Right ventricle myocardium inferior (tissue), 1 donor: ENCODE measurements around the gene IRF7. TPM values are rescaled to one million over a fixed set of nuclear protein-coding genes. Genes with fewer than 3 reads are reported as not detected.
A peak's percentile ranks its signal among the peaks of the same experiment; 100 is the strongest.

ENCODE experiments used
- ATAC-seq: fragments of 200-7000 bp; cut with Tn5 transposase; one replicate; pipeline ENCODE4 v1.9.1; 2020; ENCODE audit warnings: mild to moderate bottlenecking, moderate library complexity
- DNase-seq: peaks from one replicate; pipeline ENCODE4 v3.0.0; 2021; ENCODE audit errors: missing footprints
- intact Hi-C: fragments of 100-400 bp; cut with DNase I; formaldehyde crosslinking; loops from one replicate; pipeline ENCODE4 v1.11.0; 2022
- total RNA-seq: library from RNA; stranded (reverse); fragmentation: NEBNext Ultra II Directional; extraction: Animal tissue kit (Norgen Biotek cat#: 25700); gene quantifications from one replicate; pipeline ENCODE4 v1.2.1, GENCODE V29; 2021
- donor health status: DM: no; HTN: yes; CAD: no; lungs with severe emphysema.

Gene IRF7
- total RNA-seq, 1 donor from 2014 or later = 13.2 TPM

DNA sequence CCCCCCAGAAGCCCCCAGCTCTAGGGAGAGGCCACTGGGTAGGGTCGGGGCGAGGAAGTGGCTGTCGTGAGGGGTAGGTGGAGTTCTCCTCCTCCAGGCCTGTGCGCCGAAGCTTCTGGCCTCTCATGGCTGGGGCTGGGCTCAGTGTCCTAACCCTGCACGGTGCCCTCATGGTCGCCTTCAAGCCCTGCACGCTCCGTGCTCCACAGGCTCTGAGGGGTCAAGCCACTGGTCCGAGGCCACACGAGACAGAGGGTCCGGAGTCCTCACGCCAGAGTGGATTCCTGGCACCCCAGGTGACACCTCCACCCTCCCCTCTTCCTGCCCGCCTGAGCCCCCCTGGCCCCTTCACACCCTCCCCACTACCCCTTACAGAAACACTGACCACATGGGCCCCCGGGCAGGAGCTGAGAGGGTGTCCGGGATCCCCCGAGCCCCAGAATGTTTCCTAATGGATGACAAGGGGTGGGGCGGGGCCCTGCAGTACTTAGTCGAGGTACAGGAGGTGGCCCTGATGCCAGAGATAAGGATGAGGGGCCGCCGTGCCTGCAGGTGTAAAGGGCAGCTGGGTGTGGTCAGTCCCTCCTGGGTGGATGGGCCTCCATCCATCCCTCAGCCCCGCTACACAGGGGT is 10.0 kb upstream of the IRF7 start:
- intact Hi-C loops = loop anchor here (5.0 kb wide), 1 partner anchor 68 kb away; no protein-coding TSS in a partner anchor
- peak; percentile 43 for DNase-seq
- ATAC-seq = no peak

DNA sequence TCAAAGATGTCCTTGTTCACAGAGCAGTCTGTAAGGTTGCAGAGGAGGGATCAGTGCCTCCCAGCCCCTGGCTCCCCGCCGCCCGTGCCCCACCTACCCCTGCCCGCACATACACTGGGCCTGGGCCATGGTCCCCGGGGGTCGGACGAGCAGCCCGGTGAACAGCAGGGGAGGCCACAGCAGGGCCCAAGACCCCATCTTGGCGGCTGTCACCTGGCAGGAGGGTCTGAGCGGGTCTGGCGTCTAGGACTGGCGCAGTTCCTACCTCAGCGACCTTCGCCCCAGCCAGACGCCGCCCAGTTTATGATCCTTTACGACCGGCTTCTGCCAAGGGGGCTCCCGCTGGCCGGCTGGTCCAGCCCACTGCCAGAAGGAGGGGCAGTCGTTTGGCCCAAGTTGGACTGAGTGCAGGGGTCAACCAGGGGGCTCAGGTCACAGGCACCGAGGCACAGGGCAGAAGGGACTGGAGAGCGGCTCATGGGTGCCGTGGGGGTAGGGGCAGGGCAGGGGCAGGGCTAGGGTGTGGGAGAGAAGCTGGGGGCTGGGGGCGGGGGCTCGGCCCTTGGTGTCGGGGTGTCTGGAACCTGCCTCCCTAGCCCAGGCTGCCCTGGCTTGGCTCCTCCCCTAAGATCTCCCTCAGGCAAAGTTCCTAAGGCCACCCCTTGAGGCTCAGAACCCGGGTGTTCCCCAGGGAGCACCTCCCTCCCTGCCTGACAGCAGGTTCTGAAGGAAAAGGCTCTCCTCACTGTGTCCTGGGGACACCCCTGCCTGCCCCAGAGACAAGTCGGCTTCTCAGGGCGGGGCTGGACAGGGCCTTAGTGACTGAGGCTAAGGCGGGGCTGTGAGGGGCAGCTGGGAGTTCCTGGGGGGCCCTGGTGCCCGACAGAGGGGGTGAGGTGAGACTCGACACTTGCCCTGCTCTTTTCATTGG is 9.2 kb upstream of the IRF7 start, which contains the start of gene CDHR5:
CDHR5 (minus strand) TSS at position 251 of the 931 bp plus-strand sequence; CDS start at position 198, 53 bp downstream.
- DNase-seq (peak; percentile 49), ATAC-seq (no peak)
- intact Hi-C loops = loop anchor here (5.0 kb wide), 1 partner anchor 68 kb away; no protein-coding TSS in a partner anchor

DNA sequence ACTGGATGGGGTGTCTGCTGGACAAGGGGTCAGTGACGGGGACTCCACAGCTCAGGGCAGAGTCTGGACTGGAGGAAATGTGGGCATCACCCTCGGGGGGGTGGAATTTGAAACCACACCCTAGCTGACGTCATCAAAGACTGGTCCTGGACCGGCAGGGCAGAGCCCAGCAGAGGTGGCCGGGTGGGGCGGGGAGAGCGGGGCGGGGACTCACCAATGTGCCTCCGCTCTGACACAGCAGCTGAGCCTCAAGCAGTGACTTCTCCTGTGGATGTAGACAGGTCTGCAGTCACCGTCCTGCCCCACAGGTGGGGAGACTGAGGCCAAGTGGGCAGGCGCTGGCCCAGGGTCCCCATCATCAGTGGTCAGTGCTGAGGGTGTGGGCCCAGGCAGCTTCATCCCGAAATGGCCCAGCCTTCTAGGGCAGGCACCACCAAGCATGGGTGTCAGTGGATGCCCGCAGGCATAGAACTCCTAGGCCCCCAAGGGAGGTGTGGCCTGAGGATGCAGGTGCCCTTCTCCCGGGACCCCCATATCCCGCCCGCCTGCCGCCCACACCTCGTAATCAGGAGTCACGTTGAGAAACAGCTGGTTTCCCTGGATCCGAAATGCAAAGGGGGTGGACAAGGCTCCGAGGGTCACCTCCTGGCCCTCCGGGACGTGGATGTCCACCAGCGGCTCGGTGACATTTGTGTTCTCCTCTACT is 8.4 kb upstream of the IRF7 start:
- intact Hi-C loops = no loop called here
- DNase-seq = no peak
- ATAC-seq = no peak

DNA sequence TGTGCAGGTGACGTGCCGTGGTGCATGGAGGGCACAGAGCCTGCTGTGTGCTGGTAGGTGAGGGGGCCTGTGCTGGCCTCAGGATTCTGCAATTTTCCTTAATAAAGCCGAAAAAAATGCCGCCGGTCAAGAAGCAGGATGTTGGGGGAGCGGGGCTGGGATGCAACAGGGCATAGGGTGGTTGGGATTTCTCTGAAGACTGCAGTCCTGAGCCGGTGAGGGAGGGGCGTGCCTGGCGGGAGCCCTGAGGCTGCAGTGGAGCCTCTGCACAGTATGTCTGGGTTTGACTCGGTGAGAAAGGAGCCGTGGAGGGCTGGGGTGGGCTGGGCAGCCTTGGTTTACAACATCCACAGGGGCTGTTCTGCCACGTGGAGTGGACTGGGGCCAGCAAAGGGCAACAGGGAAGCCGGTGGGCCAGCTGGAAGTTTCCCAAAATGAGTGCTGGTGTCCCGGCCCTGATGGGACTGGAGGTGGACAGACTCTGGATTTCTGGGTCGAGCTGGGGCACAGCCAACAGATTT is 7.7 kb upstream of the IRF7 start:
- ATAC-seq (no peak), DNase-seq (no peak)
- intact Hi-C loops = no loop called here

DNA sequence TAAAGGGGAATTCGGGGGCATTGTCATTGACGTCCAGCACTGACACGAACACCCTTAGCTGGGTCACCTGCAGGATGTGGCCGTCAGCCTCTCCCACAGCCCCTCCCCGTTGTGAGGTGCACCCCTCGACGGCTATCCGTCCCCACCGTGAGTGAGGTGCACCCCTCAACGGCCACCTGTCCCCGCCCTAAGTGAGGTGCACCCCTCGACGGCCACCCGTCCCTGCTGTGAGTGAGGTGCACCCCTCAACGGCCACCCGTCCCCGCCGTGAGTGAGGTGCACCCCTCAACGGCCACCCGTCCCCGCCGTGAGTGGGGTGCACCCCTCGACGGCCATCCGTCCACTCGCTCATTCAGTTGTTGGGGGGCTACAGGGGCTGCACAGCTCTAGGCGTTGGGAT is 6.1 kb upstream of the IRF7 start:
- intact Hi-C loops = no loop called here
- DNase-seq = no peak
- no peak for ATAC-seq

DNA sequence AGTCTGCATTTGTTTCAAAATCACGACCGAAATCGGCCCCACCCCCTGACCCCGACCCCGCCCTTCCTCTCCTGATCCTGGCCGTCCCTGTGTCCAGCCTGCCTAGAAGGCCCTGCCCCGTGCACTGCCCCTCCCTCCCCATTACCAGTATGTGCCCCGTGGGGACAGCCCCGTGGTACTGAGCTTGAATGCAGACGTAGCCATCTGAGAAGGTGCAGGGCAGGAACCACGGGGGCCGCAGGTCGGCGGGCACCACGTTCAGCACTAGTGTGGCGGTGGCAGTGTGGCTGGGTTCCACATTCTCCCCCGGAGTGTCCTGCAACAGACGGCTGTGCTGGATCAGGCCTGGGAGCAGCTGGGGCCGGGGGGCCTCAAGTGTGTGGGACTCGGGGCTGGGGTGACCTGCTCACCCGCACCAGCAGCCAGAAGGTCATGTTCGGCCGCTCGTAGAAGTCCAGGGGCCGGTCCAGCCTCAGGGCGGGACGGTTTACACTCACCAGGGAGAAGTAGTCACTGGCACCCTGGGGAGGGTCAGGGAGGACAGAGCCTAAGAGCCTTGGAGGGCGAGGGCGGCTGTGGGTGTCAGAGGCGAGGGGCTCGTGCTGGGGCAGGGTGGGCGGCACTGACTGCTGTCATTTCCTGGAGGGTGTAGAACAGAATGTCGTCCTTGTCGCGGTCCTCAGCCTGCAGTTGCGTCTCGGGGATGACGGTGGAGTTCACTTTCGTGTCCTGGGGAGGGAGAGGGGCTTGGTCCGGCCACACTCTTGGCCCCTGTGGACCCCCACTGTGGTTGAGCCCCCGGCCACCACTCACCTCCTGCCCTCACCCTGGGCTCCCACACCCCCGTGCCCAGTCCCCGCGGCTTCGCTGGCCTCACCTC is 5.4 kb upstream of the IRF7 start:
- DNase-seq = no peak
- intact Hi-C loops = no loop called here
- ATAC-seq = no peak

DNA sequence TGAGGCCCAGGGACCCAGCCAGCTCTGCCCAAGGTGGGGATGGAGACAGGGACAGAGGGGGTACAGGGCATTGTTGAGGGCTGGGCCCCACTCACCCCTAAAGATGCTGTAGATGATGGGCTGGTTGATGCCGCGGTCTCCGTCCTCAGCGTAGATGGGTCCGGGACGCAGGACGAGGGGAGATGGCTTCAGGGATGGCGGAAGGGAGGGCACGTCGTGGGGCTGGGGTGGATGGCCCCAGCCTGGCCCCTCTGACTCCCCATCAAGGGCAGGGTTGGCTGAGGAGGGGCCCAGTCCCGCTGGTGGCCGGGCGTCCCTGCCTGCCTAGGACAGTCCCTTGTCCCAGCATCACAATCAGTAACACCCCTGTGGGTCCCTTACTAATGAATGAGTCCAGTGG is 4.5 kb upstream of the IRF7 start:
- DNase-seq (no peak), ATAC-seq (no peak)
- intact Hi-C loops = no loop called here

DNA sequence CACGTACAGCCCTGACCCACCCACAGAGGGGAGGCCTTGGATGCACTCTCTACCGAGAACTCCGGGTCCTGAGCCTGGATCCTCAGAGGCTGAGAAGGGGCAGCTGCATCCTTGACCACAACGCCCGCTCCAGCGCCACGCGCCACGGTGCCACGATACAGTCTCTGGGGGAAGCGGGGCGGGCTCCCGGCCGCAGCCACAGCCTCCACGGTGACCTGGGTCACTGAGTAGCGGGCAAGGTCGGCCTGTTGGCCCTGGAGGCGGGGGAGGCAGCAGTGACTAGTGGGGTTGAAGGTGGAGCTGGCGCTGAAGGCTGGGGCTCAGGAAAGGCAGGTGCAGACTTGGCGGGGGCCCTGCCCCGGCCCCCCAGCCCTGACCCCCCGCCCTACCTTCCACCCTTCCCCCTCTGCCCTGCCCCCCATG is 3.9 kb upstream of the IRF7 start:
- intact Hi-C loops = loop anchor here (5.0 kb wide), 1 partner anchor 73 kb away; no protein-coding TSS in a partner anchor
- ATAC-seq (no peak), DNase-seq (no peak)

DNA sequence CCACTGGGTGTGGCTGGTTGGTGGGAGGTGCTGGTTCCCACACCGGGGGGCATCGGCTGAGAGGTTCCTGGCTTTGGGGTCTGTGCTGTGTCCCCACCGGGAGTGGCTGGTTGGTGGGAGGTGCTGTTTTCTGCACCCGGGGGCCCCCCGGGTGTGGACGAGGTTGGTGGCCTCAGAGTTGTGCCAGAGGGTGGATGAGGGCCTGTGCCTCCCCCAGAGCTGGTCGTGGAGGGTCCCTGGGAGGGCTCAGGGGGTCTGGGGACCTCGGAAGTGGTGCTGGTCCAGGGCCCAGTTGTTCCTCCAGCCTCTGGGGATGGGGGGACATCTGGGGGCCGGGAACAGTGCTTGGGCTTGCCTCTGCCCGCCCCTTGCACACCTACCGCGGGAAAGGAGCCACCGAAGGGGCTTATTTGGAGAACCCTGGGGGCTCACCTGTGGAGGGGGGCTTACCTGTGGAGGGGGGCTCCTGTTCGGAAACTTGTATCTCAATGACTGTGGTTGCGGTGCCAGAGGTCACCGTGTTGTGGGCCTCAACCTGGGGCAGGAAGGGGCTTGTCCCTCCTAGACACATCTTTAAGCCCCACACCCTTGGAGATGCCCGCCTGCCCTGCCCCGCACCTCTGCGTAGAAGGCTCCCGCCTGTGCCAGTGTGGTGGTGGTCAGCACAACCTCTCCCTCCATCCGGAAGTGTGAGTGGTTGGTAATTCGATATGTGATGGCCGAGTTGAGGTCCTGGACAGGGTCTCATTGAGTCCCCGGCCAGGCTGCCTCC is 3.3 kb upstream of the IRF7 start:
- intact Hi-C loops = loop anchor here (5.0 kb wide), 1 partner anchor 73 kb away; no protein-coding TSS in a partner anchor
- DNase-seq (no peak), ATAC-seq (no peak)

DNA sequence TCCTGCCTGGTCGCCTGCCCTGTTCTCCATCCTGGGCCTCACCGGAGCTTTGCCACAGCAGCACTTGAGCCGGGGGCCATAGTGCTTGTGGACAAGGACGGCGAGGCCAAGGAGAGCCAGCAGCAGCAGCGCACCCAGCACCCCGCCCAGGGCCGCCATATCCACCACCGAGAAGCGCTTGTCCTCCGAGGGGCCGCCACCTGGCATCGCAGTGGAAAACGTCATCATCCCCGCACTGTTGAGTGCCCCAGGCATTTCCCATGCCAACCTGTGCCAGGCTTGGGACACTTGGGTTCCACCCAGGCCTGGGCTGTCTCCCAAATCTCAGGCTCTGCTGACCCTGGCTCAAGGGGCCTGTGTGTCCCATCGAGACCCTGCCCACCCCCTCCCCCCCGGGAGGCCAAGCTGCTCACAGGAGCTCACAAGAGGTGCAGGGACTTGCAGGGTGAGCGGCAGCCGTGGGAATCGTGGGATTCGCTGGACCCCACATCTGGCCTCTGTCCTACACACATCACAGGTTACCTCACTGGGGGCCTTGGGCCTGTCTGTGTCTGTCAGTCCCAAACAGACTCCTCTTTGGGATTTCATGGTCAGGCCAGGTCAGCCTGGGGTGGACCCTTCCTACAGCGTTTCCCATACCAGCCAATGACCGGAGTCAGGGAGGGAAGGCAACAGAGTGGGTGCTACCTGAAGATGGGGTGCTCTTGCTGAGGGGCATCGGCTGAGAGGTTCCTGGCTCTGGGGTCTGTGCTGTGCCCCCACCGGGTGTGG is 2.3 kb upstream of the IRF7 start:
- intact Hi-C loops = loop anchor here (5.0 kb wide), 1 partner anchor 74 kb away; no protein-coding TSS in a partner anchor
- ATAC-seq = no peak
- no peak for DNase-seq

DNA sequence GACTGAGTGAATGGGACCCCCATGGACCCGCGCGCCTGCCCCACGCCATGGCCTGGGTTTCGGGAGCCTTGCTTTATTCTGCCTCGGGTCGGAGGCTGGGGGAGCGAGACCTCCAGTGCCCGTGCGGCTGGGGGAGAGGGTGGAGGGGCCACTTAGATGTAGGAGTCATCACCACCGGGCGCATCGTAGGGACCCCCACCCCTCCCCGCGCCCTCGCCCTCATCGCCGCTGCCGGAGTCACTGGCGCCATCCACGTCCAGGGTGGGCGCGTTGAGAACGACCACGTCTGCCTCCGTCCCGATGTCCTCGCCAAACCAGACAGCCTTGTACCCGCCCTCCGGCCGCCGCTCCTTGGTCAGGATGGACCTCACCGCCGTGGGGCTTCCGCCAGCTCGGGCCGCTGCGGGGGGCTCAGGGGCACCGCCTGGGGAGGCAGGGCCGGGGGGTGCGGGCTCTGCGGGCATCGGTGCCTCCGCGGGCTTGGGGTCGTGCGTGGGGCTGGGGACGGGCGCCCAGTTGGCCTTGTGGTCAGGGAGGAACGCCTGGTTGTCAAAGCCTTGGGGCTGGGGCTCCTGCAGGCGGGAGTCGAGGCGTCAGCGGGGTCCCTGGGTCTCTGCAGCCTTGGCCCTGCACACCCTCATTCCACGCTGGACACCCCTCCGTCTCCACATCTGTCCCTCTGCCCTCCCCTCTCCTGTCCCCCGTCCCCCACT is 1.6 kb upstream of the IRF7 start:
- intact Hi-C loops = loop anchor here (5.0 kb wide), 1 partner anchor 75 kb away; no protein-coding TSS in a partner anchor
- DNase-seq = no peak

DNA sequence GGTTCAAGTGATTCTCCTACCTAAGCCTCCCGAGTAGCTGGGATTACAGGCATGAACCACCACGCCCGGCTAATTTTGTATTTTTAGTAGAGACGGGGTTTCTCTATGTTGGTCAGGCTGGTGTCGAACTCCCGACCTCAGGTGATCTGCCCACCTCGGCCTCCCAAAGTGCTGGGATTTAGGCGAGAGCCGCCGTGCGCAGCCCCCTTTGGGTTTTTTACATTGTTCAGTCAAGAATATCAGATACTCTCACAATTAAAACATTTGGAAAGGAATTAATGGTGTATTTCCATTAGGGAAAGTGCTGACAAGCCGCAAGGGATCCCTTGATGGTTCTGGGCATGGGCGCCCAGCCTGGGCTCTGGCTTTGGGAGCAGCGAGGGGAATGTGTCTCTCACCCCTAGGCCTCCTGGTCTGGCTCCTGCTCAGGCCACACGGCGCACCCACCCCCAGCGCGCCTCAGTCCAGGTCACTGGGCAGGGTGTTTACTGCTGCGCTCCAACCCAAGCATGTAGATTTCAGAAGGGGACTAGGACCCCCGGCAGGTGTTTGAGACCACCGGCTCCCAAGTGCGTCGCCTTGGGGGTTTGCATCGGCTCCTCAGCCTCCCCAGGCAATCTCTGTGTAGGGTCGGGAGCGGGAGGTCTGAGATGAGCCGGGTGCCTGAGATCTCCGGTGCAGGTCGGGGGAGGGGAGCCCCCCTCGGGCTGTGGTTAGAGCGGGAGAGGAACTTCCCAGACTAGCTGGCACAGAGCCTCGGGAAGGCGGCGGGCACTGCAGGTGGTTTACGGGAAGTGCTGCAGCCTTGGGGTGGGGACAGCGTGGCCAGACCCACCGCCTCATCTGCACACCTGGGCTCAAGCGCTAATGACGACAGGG is 809 bp upstream of the IRF7 start:
- DNase-seq (no peak), ATAC-seq (no peak)
- intact Hi-C loops = loop anchor here (5.0 kb wide), 1 partner anchor 76 kb away; no protein-coding TSS in a partner anchor

More for the DNA sequence above, 1.6 kb upstream of the IRF7 start:
- ATAC-seq = no peak

DNA sequence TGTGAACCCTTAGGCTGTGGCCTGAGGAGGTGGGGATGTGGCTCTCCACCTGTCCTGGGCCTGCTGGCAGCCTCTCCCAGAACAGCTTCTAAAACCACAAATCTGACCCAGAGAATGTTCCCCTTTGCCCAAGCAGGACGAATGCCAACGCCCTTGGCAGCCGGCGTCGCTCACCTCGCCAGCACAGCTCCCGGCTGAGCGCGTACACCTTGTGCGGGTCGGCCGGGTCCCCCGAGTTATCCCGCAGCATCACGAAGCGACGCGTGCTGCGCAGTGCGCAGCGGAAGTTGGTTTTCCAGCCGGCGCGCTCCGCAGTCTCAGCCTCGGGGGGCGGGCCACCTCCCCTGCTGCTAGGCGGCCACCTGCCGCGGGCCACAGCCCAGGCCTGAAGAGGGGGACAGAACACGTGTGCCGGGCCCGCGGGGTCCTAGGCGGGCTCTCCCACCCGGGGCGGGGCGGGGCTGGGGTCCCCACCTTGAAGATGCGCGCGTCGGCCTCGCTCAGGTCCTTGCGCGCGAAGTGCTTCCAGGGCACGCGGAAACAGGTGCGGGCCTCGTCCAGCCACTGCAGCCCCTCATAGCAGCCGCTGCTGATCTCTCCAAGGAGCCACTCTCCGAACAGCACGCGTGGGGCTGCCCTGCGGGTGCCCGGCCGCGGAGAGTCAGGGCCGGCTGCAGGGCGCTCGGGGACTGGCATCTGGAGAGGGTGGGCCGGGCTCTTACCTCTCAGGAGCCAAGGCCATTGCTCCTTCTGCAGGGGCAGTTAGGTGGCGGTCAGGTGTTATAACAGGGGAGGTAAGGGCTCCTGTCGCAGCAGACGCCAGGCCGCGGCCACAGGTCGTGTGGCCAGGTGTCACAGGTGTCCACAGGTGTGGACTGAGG is 887 bp downstream of the IRF7 start:
- DNase-seq = no peak
- peak; percentile 5 for ATAC-seq
- intact Hi-C loops = loop anchor here (5.0 kb wide), 2 partner anchors 38 to 77 kb away; partner anchors contain the start of gene PHRF1
